Mammary epithelial cell (primary cell): ENCODE results near the gene ALDH8A1.

Experiments
- EZH2 ChIP-seq: IDR thresholded peaks from 2 replicates; pipeline ENCODE4 v1.6.1; 2012; ENCODE audit warnings: low read length, inconsistent platforms, borderline replicate concordance
- TF ChIP-seq, protein P1 (sequence below), 2 donors: IDR thresholded peaks in 1 of 2; conservative IDR thresholded peaks in 1 of 2; 2 replicates each; pipeline ENCODE4 v1.5.1; 2011 to 2012; ENCODE audit warnings: inconsistent platforms in 2 of 2, low read length in 2 of 2, mild to moderate bottlenecking in 2 of 2, control low read depth in 1 of 2, low read depth in 1 of 2; ENCODE audit not compliant: insufficient read depth in 1 of 2; ENCODE audit errors: extremely low read depth in 1 of 2

DNA sequence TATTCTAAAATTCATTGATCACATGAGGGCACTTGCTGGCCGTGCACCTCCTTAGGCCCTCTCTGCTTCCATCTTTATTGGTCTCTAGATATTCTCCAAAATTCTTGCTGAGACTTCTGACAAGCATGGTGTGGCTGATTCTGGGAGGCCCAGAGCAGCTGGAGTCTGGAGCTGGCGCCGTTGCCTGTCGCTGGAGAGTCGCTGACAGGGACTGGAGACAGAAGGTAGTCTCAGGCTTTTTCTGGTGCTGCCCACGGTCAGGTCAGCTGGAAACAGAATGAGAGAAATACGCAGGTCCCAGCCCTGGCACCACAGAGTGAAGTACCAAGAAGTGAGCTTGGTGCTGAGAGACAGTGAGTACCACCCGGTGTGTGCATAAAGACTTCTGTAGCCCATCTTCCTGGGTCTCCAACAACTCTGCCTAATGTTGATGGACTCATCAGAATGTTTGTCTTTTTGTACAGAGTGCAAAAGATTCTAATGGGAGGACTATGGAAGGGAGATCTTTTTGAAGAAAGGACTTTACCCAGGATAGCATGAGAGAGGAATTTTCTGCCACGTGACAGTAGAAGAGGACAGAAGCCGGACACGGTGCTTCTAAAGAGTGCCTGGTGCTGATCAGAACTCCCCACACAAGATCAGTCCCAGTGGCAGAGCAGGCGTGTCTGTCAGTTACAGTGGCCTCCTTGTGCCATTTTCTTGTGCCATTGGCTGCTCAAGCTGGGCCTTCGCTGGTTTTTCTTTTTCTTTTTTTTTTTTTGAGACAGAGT, 1.8 kb upstream of the ALDH8A1 start:
- TF ChIP-seq, protein P1, sequence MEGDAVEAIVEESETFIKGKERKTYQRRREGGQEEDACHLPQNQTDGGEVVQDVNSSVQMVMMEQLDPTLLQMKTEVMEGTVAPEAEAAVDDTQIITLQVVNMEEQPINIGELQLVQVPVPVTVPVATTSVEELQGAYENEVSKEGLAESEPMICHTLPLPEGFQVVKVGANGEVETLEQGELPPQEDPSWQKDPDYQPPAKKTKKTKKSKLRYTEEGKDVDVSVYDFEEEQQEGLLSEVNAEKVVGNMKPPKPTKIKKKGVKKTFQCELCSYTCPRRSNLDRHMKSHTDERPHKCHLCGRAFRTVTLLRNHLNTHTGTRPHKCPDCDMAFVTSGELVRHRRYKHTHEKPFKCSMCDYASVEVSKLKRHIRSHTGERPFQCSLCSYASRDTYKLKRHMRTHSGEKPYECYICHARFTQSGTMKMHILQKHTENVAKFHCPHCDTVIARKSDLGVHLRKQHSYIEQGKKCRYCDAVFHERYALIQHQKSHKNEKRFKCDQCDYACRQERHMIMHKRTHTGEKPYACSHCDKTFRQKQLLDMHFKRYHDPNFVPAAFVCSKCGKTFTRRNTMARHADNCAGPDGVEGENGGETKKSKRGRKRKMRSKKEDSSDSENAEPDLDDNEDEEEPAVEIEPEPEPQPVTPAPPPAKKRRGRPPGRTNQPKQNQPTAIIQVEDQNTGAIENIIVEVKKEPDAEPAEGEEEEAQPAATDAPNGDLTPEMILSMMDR (conservative IDR thresholded peaks at IDR 0.05 in 1 of 2, IDR thresholded peaks at IDR 0.05 in 1 of 2; ENCODE audit: extremely low read depth in 1 of 2, insufficient read depth in 1 of 2, low read depth in 1 of 2, low read length in 2 of 2): no peak
- TF ChIP-seq EZH2: no peak
